K562 (cell line): ENCODE results near the gene PSMD4.

ENCODE experiments used
- BHLHE40 ChIP-seq: IDR thresholded peaks from 2 replicates; pipeline ENCODE4 v1.6.1; 2011; ENCODE audit warnings: low read length, improper control_type of control experiment
- CBX5 ChIP-seq: IDR thresholded peaks from 2 replicates; pipeline ENCODE4 v1.6.1; 2014; ENCODE audit warnings: low read depth, borderline replicate concordance
- FUS ChIP-seq: fragments of 200-400 bp; formaldehyde crosslinking; optimal IDR thresholded peaks from 2 replicates; pipeline ENCODE3; 2017; ENCODE audit warnings: low read depth, low read length
- POLR2AphosphoS5 ChIP-seq: IDR thresholded peaks from 2 replicates; pipeline ENCODE4 v1.6.1; 2011; ENCODE audit warnings: mild to moderate bottlenecking, low read depth, low read length, moderate library complexity; ENCODE audit not compliant: control insufficient read depth, insufficient read depth
- ZNF324 ChIP-seq: fragments of 250-450 bp; sonication (Bioruptor Pico); IDR thresholded peaks from 2 replicates; pipeline ENCODE4 v1.4.0; 2020; ENCODE audit warnings: mild to moderate bottlenecking
- TF ChIP-seq, protein P1 (sequence below): sonication (generic); formaldehyde crosslinking; IDR thresholded peaks from 2 replicates; pipeline ENCODE4 v1.8.0; 2022; ENCODE audit warnings: mild to moderate bottlenecking, missing genetic modification reagents
- TF ChIP-seq, protein P2 (sequence below): IDR thresholded peaks from 3 replicates; pipeline ENCODE4 v1.6.1; 2011; ENCODE audit warnings: borderline replicate concordance, mild to moderate bottlenecking; ENCODE audit not compliant: insufficient read length, insufficient read depth
- TF ChIP-seq, protein P3 (sequence below), 3 experiments: IDR thresholded peaks in 2 of 3; conservative IDR thresholded peaks in 1 of 3; 2 replicates each; pipeline ENCODE4 v1.5.1; 2011 to 2012; ENCODE audit warnings: low read length in 3 of 3, mild to moderate bottlenecking in 3 of 3, control low read depth in 2 of 3, improper control_type of control experiment in 1 of 3, inconsistent platforms in 1 of 3, low read depth in 1 of 3, mixed read lengths in 1 of 3, moderate library complexity in 1 of 3; ENCODE audit not compliant: insufficient read depth in 2 of 3

DNA sequence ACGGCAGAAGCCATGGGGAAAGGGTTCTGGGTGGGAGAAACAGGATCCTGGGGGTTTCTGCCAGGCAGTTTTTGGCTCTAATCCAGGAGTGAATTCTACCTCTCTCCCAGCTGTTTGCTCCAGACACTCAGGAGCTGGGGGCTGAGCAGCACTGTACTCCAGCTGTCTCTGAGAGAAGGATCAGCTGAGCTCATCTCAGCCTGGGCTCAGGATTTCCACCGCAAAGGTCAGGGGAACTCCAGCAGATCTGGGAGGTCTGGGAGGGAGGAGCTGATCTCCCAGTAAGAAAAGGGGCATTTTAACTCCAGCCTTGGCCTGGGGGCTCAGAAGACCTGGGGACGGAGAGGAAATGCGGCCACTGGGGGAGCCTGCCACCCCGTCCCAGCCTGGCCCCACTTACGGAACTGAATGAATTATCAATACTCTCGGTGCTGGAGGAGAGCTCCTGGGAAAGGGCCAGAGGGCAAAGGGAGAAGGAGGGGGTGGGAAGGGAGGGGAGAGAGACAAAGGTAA lies 55.3 kb downstream of the PSMD4 start:
- TF ChIP-seq POLR2AphosphoS5: no peak
- TF ChIP-seq, protein P1, sequence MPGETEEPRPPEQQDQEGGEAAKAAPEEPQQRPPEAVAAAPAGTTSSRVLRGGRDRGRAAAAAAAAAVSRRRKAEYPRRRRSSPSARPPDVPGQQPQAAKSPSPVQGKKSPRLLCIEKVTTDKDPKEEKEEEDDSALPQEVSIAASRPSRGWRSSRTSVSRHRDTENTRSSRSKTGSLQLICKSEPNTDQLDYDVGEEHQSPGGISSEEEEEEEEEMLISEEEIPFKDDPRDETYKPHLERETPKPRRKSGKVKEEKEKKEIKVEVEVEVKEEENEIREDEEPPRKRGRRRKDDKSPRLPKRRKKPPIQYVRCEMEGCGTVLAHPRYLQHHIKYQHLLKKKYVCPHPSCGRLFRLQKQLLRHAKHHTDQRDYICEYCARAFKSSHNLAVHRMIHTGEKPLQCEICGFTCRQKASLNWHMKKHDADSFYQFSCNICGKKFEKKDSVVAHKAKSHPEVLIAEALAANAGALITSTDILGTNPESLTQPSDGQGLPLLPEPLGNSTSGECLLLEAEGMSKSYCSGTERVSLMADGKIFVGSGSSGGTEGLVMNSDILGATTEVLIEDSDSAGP (CRISPR knock-in tag): no peak
- TF ChIP-seq, protein P2, sequence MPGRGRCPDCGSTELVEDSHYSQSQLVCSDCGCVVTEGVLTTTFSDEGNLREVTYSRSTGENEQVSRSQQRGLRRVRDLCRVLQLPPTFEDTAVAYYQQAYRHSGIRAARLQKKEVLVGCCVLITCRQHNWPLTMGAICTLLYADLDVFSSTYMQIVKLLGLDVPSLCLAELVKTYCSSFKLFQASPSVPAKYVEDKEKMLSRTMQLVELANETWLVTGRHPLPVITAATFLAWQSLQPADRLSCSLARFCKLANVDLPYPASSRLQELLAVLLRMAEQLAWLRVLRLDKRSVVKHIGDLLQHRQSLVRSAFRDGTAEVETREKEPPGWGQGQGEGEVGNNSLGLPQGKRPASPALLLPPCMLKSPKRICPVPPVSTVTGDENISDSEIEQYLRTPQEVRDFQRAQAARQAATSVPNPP: no peak
- TF ChIP-seq, protein P3, sequence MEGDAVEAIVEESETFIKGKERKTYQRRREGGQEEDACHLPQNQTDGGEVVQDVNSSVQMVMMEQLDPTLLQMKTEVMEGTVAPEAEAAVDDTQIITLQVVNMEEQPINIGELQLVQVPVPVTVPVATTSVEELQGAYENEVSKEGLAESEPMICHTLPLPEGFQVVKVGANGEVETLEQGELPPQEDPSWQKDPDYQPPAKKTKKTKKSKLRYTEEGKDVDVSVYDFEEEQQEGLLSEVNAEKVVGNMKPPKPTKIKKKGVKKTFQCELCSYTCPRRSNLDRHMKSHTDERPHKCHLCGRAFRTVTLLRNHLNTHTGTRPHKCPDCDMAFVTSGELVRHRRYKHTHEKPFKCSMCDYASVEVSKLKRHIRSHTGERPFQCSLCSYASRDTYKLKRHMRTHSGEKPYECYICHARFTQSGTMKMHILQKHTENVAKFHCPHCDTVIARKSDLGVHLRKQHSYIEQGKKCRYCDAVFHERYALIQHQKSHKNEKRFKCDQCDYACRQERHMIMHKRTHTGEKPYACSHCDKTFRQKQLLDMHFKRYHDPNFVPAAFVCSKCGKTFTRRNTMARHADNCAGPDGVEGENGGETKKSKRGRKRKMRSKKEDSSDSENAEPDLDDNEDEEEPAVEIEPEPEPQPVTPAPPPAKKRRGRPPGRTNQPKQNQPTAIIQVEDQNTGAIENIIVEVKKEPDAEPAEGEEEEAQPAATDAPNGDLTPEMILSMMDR (IDR thresholded peaks at IDR 0.05 in 2 of 3, conservative IDR thresholded peaks at IDR 0.05 in 1 of 3; ENCODE audit: insufficient read depth in 2 of 3, low read depth in 1 of 3, low read length in 3 of 3): no peak
- TF ChIP-seq FUS: no peak
- TF ChIP-seq BHLHE40: no peak
- TF ChIP-seq ZNF324 (CRISPR knock-in tag): no peak
- no peak for TF ChIP-seq CBX5
